Gastroesophageal sphincter (tissue), 4 donors: Measurements from ENCODE around the gene TRRAP. TPM values are rescaled to one million over a fixed set of nuclear protein-coding genes. Genes with fewer than 3 reads are reported as not detected.

Experiments used
- ATAC-seq: fragments of 150-250 bp; one replicate; pipeline ENCODE4 v1.9.1; 2016; ENCODE audit warnings: mild to moderate bottlenecking, moderate library complexity
- H3K27ac ChIP-seq, 4 donors: fragments of 200-600 bp; sonication (generic) in 3 of 4; 1 replicate in 3 of 4; 2 replicates in 1 of 4; pipeline ENCODE4 v1.5.1; 2016 to 2019
- H3K27me3 ChIP-seq: fragments of 200-600 bp; sonication (generic); one replicate; pipeline ENCODE4 v1.5.1; 2019
- H3K36me3 ChIP-seq, 2 donors: fragments of 200-600 bp; sonication (generic); one replicate each; pipeline ENCODE4 v1.5.1; 2019; ENCODE audit warnings: control low read depth in 1 of 2
- H3K4me1 ChIP-seq, 3 donors: fragments of 200-600 bp; sonication (generic); 1 replicate in 2 of 3; 2 replicates in 1 of 3; pipeline ENCODE4 v1.5.1; 2016 to 2019; ENCODE audit warnings: control low read depth in 2 of 3
- H3K4me3 ChIP-seq, 2 donors: fragments of 200-600 bp; sonication (generic); one replicate each; pipeline ENCODE4 v1.5.1; 2019; ENCODE audit warnings: mild to moderate bottlenecking in 1 of 2, moderate library complexity in 1 of 2
- H3K9me3 ChIP-seq, 3 donors: fragments of 200-600 bp; sonication (generic); one replicate each; pipeline ENCODE4 v1.5.1; 2017 to 2019; ENCODE audit warnings: control low read depth in 2 of 3
- CTCF ChIP-seq, 4 experiments: fragments of 200-600 bp in 2 of 4; fragments of 450-650 bp in 2 of 4; sonication (generic) in 1 of 4; IDR thresholded peaks; one replicate each; pipeline ENCODE4 v1.5.1; 2017 to 2019; ENCODE audit warnings: antibody characterized with exemption in 4 of 4, mild to moderate bottlenecking in 2 of 4, moderate library complexity in 2 of 4
- EP300 ChIP-seq: sonication (generic); formaldehyde crosslinking; IDR thresholded peaks from one replicate; pipeline ENCODE4 v1.6.1; 2017; ENCODE audit warnings: antibody characterized with exemption, mild to moderate bottlenecking
- POLR2A ChIP-seq, 2 donors: fragments of 450-650 bp; IDR thresholded peaks; one replicate each; pipeline ENCODE4 v1.6.1; 2017; ENCODE audit warnings: antibody characterized with exemption in 2 of 2, mild to moderate bottlenecking in 2 of 2, moderate library complexity in 1 of 2
- POLR2AphosphoS5 ChIP-seq: sonication (generic); formaldehyde crosslinking; IDR thresholded peaks from one replicate; pipeline ENCODE4 v1.6.1; 2017; ENCODE audit warnings: antibody characterized with exemption
- whole genome bisulfite sequencing, 2 donors: methylation state at CpG; one replicate each; pipeline ENCODE4 v1.1.5; 2018; ENCODE audit warnings: low coverage in 1 of 2; 5-methylcytosine and 5-hydroxymethylcytosine counted together
- total RNA-seq, 4 donors: library from RNA; depleted of rRNA; stranded (reverse); fragments of >200 nt; gene quantifications; one replicate each; pipeline ENCODE4 v1.1.0, GENCODE V29; 2016

Gene TRRAP
- total RNA-seq, 4 donors from 2014 or later: 19.1 to 34.8 (median 28.4) TPM

GRCh38 chr7:98913612-98914011 lies 35.3 kb downstream of the TRRAP start:
- Histone ChIP-seq H3K9me3 (no peaks in the 10 kb centered on the region), H3K4me3 (no peak overlapping the region), H3K27me3 (no peaks in the 10 kb centered on the region), H3K4me1 (no peaks in the 10 kb centered on the region), H3K36me3 (peaks cover 3 to 97% of the 10 kb centered on the region in 2 donors), H3K27ac (no peak overlapping the region)
- ATAC-seq: no peak
- no peak for TF ChIP-seq POLR2AphosphoS5
- TF ChIP-seq POLR2A (IDR thresholded peaks at IDR 0.05): no peak
- TF ChIP-seq EP300: no peak
- TF ChIP-seq CTCF (IDR thresholded peaks at IDR 0.05): no peak

GRCh38 chr7:98917331-98917730 lies 39.0 kb downstream of the TRRAP start:
- 84% methylated on average over 6 of the region's 12 CpGs; no CpG with 5 or more reads in 1 of the 2 donors for whole genome bisulfite sequencing, 2 donors
- no peak for ATAC-seq
- peaks cover 0 to 97% of the 10 kb centered on the region in 2 donors for H3K36me3 ChIP-seq

GRCh38 chr7:98921608-98922372 lies 43.5 kb downstream of the TRRAP start:
- TF ChIP-seq EP300 (no peak), POLR2AphosphoS5 (no peak), CTCF (IDR thresholded peaks at IDR 0.05) (no peak), POLR2A (IDR thresholded peaks at IDR 0.05) (no peak)
- Histone ChIP-seq H3K27me3 (no peaks in the 10 kb centered on the region), H3K4me1 (no peaks in the 10 kb centered on the region), H3K9me3 (no peaks in the 10 kb centered on the region), H3K36me3 (peaks cover 0 to 100% of the 10 kb centered on the region in 2 donors), H3K27ac (no peak overlapping the region), H3K4me3 (no peak overlapping the region)
- 78 to 93% methylated on average over 11 of the region's 25 CpGs for WGBS, 2 donors
- ATAC-seq: no peak

More at GRCh38 chr7:98917331-98917730, 39.0 kb downstream of the TRRAP start:
- Histone ChIP-seq H3K4me3 (no peak overlapping the region), H3K4me1 (no peaks in the 10 kb centered on the region), H3K9me3 (no peaks in the 10 kb centered on the region), H3K27ac (no peak overlapping the region), H3K27me3 (no peaks in the 10 kb centered on the region)
- TF ChIP-seq POLR2A (IDR thresholded peaks at IDR 0.05): no peak
- TF ChIP-seq CTCF (IDR thresholded peaks at IDR 0.05): no peak
- no peak for TF ChIP-seq EP300
- no peak for TF ChIP-seq POLR2AphosphoS5

GRCh38 chr7:98922392-98923187 lies 44.3 kb downstream of the TRRAP start:
- ATAC-seq: no peak
- no peak for TF ChIP-seq POLR2AphosphoS5
- no peak for TF ChIP-seq POLR2A (IDR thresholded peaks at IDR 0.05)
- no peak for TF ChIP-seq EP300
- TF ChIP-seq CTCF (IDR thresholded peaks at IDR 0.05): no peak
- H3K36me3 ChIP-seq: peaks cover 0 to 100% of the 10 kb centered on the region in 2 donors
- no peaks in the 10 kb centered on the region for H3K9me3 ChIP-seq
- 65 to 69% methylated on average over 10 to 12 of the region's 12 CpGs for WGBS, 2 donors
- no peaks in the 10 kb centered on the region for H3K27me3 ChIP-seq
- H3K4me1 ChIP-seq: no peaks in the 10 kb centered on the region
- H3K27ac ChIP-seq: no peak overlapping the region
- no peak overlapping the region for H3K4me3 ChIP-seq
